ENCODE measurements around the gene TENM4.
"Not testable (repeated sequence)": the region's sequence is repeated elsewhere in the genome, so short reads cannot be mapped to it uniquely, and the experiment has no call there.

TENM4 gene

DNA sequence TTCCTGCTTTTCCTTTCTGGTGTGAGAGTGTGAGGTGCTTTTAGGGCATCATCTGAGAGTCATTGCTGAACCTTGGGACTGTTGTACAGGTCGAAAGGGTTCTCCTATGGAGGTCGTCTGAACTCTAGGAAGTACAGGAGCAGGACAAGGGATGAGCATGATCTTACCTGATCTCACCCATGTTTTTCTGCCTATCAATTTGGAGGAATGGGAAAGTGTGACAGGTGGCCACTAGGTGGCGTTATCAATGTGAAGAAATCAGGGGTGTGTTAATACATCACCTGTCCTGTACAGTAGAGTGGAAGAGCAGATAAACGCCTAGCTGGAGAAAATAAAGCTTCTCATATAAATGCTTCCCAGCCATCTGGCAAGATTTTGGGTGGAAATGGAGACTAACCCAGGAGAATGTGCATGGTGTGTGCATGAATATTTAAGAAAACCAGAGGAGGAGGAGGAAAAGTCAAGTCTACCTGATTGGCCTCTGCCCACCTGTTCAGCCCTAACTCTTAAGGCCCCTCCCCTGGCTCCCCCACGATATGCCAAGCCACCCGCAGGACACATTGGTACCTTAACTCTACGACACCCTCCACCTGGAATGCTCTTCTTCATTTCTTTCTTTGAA is 794.2 kb downstream of the TENM4 start:
- DNase-seq, result no peak

DNA sequence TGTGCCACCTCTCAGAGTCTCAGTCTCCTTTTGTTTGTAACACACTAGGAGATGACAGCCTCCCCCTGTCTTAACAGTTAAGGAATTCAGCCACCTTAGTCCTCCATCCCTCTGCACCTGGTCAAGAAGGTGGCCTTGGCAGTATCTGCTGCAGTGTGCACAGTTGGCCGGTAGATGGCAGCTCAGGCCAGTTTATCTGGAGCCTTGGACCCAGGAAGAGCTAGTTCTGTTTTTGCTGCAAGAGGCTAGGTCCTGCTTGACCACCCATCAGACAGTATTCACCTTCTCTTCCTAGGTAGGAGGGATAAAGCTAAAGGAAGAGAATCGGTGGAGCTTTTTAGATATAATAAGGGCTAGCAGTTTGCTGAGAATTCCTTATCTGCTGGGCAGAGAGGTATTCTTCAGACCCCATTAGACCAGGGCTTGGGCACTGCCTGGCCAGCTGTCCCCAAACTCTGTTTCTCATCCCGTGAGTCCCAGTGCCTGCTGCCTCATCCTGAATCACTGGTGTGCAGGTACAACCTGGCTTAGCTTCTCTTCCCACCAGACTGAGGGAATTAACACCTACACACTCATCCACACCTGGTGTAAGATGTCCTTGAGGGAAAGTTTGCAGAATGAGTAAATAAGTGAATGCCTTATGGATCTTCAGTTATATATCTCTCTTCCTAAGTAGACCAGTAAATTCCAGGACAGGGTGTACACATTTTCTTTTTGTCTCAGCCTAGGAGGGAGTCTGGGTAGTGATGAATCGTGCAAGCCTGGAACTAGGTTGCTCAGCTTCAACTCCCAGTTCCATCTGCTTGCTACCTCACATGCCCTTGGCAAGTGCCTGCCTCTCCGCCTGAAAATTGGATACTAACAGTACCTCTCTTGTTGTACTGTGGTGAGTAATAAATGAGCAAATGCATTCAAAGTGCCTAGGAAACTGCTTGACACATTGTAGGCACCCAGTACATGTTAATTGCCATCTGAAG is 795.3 kb downstream of the TENM4 start:
- DNase-seq, result peak; percentile 41

DNA sequence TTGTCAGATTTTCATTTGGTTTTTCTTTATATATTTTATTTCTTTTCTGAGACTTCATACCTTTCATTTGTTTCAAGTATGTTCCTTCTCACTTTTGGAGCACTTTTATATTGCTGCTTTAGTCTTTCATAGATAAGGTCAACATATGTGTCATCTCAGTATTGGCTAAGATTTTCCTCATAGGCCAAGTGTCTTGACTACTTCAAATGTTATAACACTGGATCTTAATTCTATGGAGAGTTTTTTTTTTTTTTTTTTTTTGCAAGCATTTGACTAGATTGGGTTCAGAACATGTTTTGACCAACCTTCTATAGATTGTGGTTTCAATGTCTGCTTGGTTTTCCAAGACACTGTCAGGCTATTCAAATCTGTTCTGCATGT is 797.2 kb downstream of the TENM4 start:
- DNase-seq, result no peak

DNA sequence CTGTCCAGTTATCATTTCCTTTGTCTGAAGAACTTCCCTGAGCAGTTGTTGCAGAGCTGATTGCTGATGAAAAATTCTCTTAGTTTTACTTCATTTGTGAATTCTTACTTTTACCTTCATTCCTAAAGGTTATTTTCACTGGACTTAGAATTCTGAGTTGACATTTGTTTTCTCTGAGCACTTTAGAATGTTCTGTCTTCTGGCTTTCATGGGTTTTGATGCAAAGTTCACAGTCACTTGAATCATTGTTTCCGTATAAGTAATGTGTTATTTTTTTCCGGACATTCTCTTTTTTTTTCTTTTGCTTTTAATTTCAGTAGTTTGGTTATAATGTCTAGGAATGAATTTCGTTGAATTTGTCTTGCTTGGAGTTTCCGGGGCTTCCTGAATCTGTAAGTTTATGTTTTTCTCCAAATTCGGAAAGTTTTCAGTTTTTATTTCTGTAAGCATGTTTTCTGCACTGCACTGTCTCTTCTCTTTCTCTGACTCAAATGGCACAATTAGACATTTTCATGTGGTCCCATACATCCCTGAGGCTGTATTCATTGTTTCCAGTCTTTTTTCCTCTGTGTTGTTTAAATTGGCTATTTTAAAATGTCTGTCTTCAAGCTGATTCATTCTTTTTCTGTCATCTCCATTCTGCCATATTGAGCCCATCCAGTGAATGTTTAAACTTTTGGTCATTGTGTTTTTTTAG is 797.7 kb downstream of the TENM4 start:
- DNase-seq, result no peak

DNA sequence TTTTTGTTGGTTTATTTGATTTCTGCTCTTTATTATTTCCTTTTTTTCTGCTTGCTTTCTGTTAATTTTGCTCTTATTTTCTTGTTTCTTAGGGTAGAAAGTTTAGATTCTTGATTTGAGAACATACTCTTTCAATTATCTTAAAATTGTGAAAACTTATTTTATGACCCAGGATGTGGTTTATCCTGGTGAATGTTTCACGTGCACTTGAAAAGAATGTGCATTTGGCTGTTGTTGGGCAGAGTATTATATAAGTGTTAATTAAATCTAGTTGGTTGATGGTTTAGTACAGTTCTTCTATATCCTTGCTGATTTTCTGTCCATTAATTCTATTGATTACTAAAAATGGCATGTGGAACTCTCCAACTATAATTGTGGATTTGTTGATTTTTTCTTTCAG is 799.3 kb downstream of the TENM4 start:
- no peak for DNase-seq

DNA sequence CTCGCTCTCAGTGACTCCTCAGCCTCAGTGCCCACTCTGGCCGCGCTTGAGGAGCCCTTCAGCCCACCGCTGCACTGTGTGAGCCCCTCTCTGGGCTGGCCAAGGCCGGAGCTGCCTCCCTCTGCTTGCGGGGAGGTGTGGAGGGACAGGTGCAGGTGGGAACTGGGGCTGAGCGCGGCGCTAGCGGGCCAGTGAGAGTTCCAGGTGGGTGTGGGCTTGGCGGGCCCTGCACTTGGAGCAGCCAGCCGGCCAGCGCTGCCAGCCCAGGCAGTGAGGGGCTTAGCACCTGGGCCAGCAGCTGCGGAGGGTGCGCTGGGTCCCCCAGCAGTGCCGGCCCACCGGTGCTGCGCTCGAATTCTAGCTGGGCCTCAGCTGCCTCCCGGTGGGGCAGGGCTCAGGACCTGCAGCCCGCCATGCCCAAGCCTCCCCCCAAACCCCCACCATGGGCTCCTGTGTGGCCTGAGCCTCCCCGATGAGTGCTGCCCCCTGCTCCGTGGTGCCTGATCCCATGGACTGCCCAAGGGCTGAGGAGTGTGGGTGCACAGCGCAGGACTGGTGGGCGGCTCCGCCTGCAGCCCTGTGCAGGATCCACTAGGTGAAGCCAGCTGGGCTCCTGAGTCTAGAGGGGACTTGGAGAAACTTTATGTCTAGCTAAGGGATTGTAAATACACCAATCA is 802.0 kb downstream of the TENM4 start:
- DNase-seq, result no peak

DNA sequence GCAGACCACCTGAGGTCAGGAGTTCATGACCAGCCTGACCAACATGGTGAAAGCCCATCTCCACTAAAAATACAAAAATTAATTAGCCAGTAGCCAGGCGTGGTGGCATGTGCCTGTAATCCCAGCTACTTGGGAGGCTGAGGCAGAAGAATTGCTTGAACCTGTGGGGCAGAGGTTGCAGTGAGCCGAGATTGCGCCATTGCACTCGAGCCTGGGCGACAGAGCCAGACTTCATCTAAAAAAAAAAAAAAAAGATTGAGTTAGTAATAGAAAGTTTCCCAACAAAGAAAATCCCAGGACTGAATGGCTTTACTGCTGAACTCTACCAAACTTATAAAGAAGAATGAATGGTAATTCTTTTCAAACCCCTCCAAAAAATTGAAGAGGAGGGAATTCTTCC is 803.3 kb downstream of the TENM4 start:
- not testable (repeated sequence) for DNase-seq

DNA sequence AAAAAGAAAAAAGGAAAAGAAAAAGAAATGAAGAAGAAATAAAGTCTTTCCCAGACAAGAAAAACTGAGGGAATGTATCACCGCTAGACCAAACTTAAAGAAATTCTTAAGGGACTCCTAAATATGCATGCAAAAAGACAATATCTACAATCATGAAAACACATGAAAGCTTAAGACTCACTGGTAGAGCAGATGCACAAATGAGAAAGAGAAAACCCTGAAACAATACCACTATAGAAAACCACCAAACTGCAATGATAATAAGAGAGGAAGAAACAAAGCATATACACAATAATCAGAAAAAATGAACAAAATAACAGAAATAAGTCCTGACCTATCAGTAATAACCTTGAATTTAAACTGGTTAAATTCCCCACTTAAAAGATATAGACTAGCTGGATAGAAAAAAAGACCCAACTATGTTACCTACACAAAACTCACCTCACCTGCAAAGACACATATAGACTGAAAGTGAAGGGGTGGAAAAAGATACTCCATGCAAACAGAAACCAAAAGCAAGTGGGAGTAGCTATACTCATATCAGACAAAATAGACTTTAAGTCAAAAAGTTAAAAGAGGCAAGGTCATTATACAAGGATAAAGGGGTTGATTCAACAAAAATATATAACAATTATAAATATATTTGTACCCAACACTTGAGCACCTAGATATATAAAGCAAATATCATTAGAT is 804.9 kb downstream of the TENM4 start:
- DNase-seq, result no peak

DNA sequence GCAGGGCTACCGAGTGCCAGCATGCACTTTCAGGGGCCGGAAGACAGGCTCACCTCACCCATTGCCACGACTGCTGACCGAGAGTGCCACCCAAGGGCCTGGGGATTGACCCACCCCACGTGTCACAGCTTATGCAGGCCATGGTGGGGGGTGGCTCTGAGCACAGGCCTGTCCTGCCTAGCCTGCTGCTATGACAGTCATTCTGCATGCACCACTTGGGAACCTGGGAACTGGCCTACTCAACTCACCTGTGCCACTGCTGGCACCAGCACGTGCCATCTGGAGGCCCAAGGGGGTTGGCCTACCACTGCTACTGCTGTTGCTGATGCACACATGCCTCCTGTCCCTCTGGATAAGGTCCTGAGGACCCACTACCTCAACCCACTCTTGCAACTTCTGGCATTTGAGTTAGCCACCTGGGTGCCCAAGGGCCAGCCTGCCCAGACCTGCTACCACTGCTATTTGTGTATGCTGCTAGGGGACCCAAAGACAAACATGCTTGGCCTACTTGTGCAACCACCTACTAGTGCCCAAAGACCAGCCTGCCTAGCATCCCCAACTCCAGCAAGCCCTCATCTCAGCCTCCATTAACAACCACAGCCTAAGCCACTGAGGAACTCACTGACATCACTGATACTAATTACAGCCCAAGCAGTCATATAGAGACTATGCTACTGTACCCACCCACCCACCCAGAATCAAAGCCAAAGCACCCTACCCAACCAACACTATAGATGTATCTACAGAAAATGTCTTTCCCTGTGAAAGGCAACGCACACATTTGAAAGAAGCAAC is 807.1 kb downstream of the TENM4 start:
- no peak for DNase-seq

DNA sequence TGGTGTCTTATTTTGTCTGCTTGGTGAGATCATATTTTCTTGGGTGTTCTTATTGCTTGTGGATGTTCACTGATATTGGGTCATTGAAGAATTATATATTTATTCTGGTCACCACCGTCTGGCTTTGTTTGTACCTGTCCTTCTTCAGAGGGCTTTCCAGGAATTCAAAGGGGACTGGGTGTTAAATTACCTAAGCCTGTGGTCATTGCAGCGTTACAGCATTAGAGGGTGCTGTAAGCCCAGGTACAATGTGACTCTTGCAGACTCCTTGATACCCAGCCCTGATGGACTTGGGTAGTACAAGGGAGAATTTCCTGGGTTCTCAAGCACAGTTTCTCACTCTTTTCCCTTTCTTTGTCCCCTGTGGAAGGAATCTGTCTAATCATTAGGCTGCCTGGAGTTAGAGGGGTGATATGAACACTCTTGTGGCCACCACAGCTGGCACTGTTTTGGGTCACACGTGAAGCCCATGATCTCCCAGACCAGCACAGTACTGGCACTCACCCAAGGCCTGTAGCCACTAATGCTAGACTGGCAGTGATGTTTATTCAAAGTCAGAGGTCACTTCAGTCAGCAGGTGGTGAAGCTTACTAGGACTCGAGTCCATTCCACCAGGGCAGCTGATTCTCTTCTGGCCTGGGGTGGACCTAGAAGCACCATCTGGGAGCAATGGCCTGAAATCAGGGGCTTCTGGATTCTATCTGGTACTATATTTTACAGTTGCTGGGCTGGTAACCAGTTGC is 810.1 kb downstream of the TENM4 start:
- no peak for DNase-seq

DNA sequence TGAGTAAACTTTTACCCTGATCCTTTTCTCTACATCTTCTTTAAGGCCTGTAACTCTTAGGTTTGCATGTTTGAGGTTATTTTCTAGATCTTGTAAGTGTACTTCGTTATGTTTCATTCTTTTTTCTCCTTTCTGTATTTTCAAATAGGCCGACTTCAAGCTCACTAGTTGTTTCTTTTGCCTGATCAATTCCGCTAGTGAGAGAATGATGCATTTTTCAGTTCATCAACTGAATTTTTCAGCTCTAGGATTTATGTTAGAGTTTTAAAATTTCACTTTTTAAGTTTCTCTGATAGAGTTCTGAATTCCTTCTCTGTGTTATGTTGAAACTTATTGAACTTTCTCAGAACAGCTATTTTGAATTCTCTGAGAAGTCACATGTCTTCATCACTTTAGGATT is 810.7 kb downstream of the TENM4 start:
- no peak for DNase-seq

DNA sequence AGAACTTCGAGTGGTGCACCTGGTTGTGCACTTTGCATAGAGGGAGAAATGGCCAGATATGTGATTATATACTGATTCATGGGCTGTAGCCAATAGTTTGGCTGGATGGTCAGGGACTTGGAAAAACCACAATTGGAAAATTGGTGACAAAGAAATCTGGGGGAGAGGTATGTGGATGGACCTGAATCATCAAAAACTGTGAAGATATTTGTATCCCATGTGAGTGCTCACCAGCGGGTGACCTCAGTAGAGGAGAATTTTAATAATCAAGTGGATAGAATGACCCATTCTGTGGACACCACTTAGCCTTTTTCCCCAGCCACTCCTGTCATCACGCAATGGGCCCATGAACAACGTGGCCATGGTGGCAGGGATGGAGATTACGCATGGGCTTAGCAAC is 818.2 kb downstream of the TENM4 start:
- no peak for DNase-seq

DNA sequence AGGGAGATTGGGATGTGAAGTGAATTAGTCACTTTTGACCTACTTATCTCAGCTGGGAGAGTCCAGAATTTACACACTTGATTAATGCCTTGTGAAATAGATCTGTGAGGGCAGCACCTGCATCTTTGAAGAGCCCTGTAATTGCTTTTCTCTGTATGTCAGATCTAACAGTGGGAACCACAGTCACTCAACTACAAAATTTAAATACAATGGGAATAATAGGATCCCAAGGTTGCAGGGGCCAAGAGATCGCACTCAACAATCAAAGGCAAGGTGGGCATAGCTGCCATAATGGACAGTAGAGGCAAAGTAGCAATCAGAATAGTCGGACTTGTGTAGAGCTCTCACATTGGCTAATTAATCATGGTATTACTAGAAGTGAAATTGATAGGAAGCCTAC is 820.7 kb downstream of the TENM4 start:
- no peak for DNase-seq

DNA sequence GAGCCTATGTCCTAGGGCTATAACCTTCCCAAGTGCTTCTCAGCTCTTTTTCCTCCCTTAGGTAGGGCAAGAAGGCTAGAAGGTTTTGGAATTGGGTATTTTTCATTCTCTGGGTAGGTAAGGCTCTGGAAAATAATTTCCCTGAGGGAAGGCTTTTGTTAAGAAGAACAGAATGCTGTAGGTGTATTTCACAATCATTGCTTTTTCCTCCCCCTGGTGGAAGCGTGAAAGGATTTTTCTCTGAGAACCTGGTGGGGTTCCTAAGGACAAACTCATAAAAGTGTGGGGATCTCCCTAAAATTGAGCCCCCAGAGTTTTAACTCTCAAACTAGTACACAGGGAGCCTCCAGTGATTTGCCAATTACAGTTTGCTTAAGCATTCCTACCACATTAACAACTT is 825.1 kb downstream of the TENM4 start:
- DNase-seq, result no peak

DNA sequence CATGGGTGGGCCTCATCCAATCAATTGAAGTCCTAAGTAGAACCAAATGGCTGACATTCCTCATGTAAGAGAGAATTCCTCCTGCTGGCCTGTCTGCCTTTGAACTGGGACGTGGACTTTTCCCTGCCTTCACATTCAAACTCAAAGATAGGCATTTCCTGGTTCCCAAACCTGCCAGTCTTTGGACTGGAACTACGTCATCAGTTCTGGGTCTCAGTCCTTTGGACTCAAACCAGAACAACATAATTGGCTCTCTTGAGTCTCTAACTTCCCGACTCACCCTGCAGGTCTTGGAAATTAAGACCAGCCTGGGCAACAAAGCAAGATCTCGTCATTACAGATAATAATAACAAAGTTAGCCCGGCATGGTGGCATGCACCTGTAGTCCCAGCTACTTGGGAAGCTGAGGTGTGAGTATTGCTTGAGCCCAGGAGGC is 827.4 kb downstream of the TENM4 start:
- no peak for DNase-seq

DNA sequence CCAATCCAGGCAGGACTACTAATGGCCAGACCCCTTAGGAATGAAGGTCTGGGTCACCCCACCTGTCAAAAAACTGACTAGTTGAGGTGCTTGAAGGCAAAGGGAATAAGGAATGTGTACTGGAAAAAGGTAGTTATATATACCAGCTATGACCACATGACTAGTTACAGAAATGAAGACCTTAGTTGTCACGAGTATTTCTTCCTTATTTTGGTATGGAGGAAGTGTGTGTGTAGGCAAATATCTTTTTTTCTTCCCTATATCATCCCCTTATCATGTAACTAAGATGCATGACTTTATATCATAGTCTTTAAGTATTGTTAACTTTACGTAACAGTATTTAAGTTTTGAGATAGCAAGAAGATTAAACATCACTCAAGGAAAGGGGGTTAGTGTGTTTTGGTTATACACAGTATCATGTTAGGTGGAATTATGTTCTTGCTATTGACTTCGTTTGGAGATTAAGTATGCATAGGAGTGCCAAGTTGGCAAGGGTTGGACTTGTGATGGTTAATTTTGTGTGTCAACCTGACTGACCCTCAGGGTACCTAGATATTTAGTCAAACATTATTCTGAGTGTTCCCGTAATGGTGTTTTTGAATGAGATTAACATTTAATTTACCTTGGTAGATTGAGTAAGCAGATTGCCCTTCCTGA is 828.0 kb downstream of the TENM4 start:
- no peak for DNase-seq

DNA sequence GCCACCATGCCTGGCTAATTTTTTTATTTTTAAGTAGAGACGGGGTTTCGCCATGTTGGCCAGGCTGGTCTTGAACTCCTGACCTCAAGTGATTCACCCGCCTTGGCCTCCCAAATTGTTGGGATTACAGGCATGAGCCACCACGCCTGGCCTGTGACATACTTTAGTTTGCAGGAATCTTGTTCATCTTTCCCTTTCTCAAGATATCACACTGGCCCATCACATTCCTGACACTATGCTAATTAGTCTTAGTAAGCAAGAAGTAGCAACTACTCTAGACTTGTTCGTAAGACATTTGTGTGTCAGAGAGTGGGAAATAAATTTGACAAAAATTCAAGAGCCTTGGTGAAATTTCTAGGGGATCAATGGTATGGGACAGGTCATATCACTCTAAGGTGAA is 831.5 kb downstream of the TENM4 start:
- not testable (repeated sequence) for DNase-seq

DNA sequence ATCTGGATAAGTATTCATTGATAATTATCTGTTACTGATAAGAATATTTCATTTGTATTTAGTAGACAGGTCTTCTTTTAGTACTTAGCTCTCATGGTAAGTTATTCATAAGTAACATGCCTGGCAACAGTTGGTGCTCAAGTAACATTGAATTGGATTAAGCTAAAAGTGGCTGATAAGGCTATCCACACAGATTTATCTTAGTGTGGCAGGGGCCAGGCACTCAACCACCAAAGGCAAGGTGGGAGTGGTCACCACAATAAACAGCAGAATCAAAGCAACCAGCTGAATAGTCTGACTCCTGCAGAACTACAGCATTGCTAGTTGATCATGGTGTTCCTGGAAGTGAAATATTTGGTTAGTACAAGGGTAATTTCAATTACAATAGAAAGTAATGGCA is 833.1 kb downstream of the TENM4 start:
- DNase-seq, result no peak

DNA sequence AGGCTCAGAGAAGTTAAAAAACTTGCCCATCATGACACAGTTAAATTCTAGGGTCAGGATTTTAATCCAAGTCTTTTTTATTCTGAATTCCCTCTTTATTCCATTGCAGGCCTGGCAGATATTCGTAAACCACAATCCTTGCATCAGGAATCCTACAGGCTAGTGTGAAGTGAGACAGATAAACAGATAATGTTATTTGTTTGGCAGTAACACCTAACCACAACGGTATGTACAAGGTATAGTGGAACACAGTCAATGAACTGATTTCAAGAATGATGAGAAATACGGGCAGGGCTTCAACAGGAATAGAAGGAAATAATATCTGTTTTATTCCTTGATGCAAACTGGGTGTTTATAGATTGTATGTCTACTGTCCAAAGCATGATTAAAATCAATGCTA is 834.2 kb downstream of the TENM4 start:
- DNase-seq, result no peak

DNA sequence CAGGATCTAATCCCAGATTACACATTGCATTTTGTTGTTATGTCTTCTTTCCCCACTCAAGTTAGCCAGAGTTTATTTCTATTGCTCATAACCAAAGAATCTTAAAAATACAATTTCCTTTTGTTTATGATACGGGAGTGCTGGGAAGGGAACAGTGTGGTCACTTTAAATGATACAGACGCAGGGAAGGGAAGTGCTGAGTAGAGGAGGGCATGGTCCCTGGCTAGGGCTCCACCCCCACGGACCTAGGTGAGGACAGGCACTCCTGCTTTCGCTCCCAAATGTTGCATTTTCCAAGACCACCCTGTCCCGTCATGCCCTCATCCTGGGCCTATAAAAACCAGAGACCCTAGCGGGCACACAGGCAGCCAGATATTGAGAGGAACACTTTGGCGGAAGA is 835.5 kb downstream of the TENM4 start:
- no peak for DNase-seq
